Tongue (tissue), 2 donors: Measurements from ENCODE around the gene TRABD2B. TPM values are rescaled to one million over a fixed set of nuclear protein-coding genes. Genes with fewer than 3 reads are reported as not detected.
A peak's percentile ranks its signal among the peaks of the same experiment; 100 is the strongest.
"Not testable (repeated sequence)": the region's sequence is repeated elsewhere in the genome, so short reads cannot be mapped to it uniquely, and the experiment has no call there.

Source experiments
- DNase-seq: peaks from one replicate; pipeline ENCODE4 v3.0.0-alpha.2; 2015
- total RNA-seq: library from RNA; depleted of rRNA; stranded (reverse); fragments of >200 nt; gene quantifications from one replicate; pipeline ENCODE4 v1.2.3, GENCODE V29; 2014

The TRABD2B gene
- total RNA-seq, 1 donor from 2014 or later = 1.5 TPM

- no peak for DNase-seq
These were observed 31.4 kb downstream of the TRABD2B start for GRCh38 chr1:47965816-47966215.

GRCh38 chr1:47964636-47965035, 32.5 kb downstream of the TRABD2B start:
- DNase-seq = peak; percentile 39

GRCh38 chr1:47963568-47964358, 33.4 kb downstream of the TRABD2B start:
- peak; percentile 71 for DNase-seq

GRCh38 chr1:47962750-47963492, 34.3 kb downstream of the TRABD2B start:
- DNase-seq = no peak

- not testable (repeated sequence) for DNase-seq
These were observed 35.4 kb downstream of the TRABD2B start for GRCh38 chr1:47961835-47962234.

- not testable (repeated sequence) for DNase-seq
These were observed 40.7 kb downstream of the TRABD2B start for GRCh38 chr1:47956491-47956890.

GRCh38 chr1:47953661-47954060, 43.5 kb downstream of the TRABD2B start:
- DNase-seq = no peak

- no peak for DNase-seq
These were observed 45.5 kb downstream of the TRABD2B start for GRCh38 chr1:47951545-47952235.

- DNase-seq = no peak
These were observed 46.2 kb downstream of the TRABD2B start for GRCh38 chr1:47951026-47951425.

- no peak for DNase-seq
These were observed 46.7 kb downstream of the TRABD2B start for GRCh38 chr1:47950471-47950870.

GRCh38 chr1:47948126-47948525, 49.1 kb downstream of the TRABD2B start:
- DNase-seq = no peak

GRCh38 chr1:47947531-47947930, 49.7 kb downstream of the TRABD2B start:
- no peak for DNase-seq

- no peak for DNase-seq
These were observed 52.6 kb downstream of the TRABD2B start for GRCh38 chr1:47944561-47944960.

- DNase-seq = no peak
These were observed 55.0 kb downstream of the TRABD2B start for GRCh38 chr1:47942240-47942629.

- DNase-seq = no peak
These were observed 55.5 kb downstream of the TRABD2B start for GRCh38 chr1:47941609-47942239.

- peak; percentile 49 for DNase-seq
These were observed 56.4 kb downstream of the TRABD2B start for GRCh38 chr1:47940779-47941178.

GRCh38 chr1:47940326-47940725, 56.9 kb downstream of the TRABD2B start:
- DNase-seq = no peak

GRCh38 chr1:47938520-47938919, 58.7 kb downstream of the TRABD2B start:
- peak; percentile 64 for DNase-seq

- DNase-seq = no peak
These were observed 59.5 kb downstream of the TRABD2B start for GRCh38 chr1:47937586-47938254.

GRCh38 chr1:47936916-47937551, 60.2 kb downstream of the TRABD2B start:
- DNase-seq = no peak

- no peak for DNase-seq
These were observed 61.3 kb downstream of the TRABD2B start for GRCh38 chr1:47935856-47936255.
